Vagina (tissue), 2 donors: ENCODE results near the gene ZNF410.

Source experiments
- POLR2A ChIP-seq, 2 donors: fragments of 450-650 bp; IDR thresholded peaks; one replicate each; pipeline ENCODE4 v1.6.1; 2017; ENCODE audit warnings: antibody characterized with exemption in 2 of 2, mild to moderate bottlenecking in 2 of 2, moderate library complexity in 2 of 2
- TF ChIP-seq, protein P1 (sequence below), 3 experiments: fragments of 450-650 bp in 2 of 3; fragments of 200-600 bp in 1 of 3; sonication (generic) in 1 of 3; IDR thresholded peaks; one replicate each; pipeline ENCODE4 v1.5.1; 2017 to 2019; ENCODE audit warnings: antibody characterized with exemption in 3 of 3, mild to moderate bottlenecking in 2 of 3, moderate library complexity in 2 of 3

DNA sequence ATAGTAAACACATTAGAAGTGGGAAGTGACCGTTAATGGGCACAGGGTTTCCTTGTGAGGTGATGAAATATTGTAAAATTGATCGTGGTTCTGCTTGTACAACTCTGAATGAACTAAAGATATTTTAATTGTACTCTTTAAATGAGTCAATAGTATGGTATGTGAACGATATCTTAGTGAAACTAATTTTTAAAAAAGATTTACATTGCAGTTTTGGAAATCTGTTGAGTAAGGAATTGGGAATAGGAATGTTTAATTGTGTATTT, 1.7 kb downstream of the ZNF410 start:
- TF ChIP-seq POLR2A (IDR thresholded peaks at IDR 0.05), result no peak
- TF ChIP-seq, protein P1, sequence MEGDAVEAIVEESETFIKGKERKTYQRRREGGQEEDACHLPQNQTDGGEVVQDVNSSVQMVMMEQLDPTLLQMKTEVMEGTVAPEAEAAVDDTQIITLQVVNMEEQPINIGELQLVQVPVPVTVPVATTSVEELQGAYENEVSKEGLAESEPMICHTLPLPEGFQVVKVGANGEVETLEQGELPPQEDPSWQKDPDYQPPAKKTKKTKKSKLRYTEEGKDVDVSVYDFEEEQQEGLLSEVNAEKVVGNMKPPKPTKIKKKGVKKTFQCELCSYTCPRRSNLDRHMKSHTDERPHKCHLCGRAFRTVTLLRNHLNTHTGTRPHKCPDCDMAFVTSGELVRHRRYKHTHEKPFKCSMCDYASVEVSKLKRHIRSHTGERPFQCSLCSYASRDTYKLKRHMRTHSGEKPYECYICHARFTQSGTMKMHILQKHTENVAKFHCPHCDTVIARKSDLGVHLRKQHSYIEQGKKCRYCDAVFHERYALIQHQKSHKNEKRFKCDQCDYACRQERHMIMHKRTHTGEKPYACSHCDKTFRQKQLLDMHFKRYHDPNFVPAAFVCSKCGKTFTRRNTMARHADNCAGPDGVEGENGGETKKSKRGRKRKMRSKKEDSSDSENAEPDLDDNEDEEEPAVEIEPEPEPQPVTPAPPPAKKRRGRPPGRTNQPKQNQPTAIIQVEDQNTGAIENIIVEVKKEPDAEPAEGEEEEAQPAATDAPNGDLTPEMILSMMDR (IDR thresholded peaks at IDR 0.05), result no peak
